ENCODE data around the gene OGFOD3.

- TF ChIP-seq EZH2 (IDR thresholded peaks at IDR 0.05; ENCODE audit: insufficient read depth, poor library complexity, severe bottlenecking): no peak
- TF ChIP-seq EZH2phosphoT487 (IDR thresholded peaks at IDR 0.05; ENCODE audit: insufficient read depth, low read depth): no peak
Measured at GRCh38 chr17:82377924-82378740, 40.3 kb downstream of the OGFOD3 start.

Measured in GM23248 (cell line).